HepG2 (cell line): ENCODE results near the gene MLLT10. TPM values are rescaled to one million over a fixed set of nuclear protein-coding genes. Genes with fewer than 3 reads are reported as not detected.

Experiments used
- ATAC-seq: fragments of 200-7000 bp; cut with Tn5 transposase; 3 replicates; pipeline ENCODE4 v1.9.1; 2020; ENCODE audit warnings: mild to moderate bottlenecking, moderate library complexity
- BruUV-seq: library from RNA; stranded (reverse); fragments of 400-500 nt; replicated peaks from 2 replicates; lab custom pipeline; 2021; lab: Mats Ljungman, UMichigan
- CTCF ChIA-PET: fragments of 300-600 bp; formaldehyde crosslinking; extraction: SDS; loops from one replicate; lab custom pipeline; 2021; ENCODE audit warnings: low total read pairs, inconsistent platforms, low intra/inter-chr PET ratio; lab: Yijun Ruan, JAX
- POLR2A ChIA-PET: fragments of 350-600 bp; sonication (Branson Sonifier 250); formaldehyde crosslinking; loops from one replicate; lab custom pipeline; 2020; ENCODE audit warnings: antibody characterized with exemption, inconsistent platforms; lab: Yijun Ruan, JAX
- DNase-seq: peaks from one replicate; pipeline ENCODE4 v3.0.0-alpha.2; 2015; ENCODE audit warnings: low spot score
- FAIRE-seq: peaks from 3 replicates; lab custom pipeline; 2011; peaks lifted over from hg19 to GRCh38; lab: Jason Lieb, UNC
- H2AFZ ChIP-seq: one replicate; pipeline ENCODE4 v1.6.1; 2011; ENCODE audit warnings: low read length, inconsistent platforms
- H3K27ac ChIP-seq: fragments of 300-600 bp; 3 replicates; pipeline ENCODE4 v1.8.0; 2011; ENCODE audit warnings: mixed run types, mild to moderate bottlenecking, mixed read lengths, low read length, inconsistent platforms; ENCODE audit not compliant: insufficient read depth; ENCODE audit errors: extremely low read length
- H3K27me3 ChIP-seq, 2 experiments: fragments of 200-600 bp in 1 of 2; 2 replicates in 1 of 2; 3 replicates in 1 of 2; pipeline versions ENCODE4 v1.6.0 to v1.8.0; 2011; ENCODE audit warnings: low read length in 2 of 2, mild to moderate bottlenecking in 2 of 2, moderate library complexity in 2 of 2, inconsistent platforms in 1 of 2; ENCODE audit not compliant: insufficient read depth in 2 of 2, control insufficient read depth in 1 of 2
- H3K36me3 ChIP-seq, 2 experiments: fragments of 200-600 bp in 1 of 2; replicated peaks in 1 of 2; 2 replicates in 1 of 2; 3 replicates in 1 of 2; pipeline versions ENCODE4 v1.5.1 to v1.8.0; 2011; ENCODE audit warnings: low read length in 2 of 2, inconsistent platforms in 1 of 2; ENCODE audit not compliant: insufficient read depth in 2 of 2, control insufficient read depth in 1 of 2
- H3K4me1 ChIP-seq: 2 replicates; pipeline ENCODE4 v1.5.1; 2012; ENCODE audit warnings: low read length, inconsistent platforms; ENCODE audit not compliant: insufficient read depth
- H3K4me2 ChIP-seq: 2 replicates; pipeline ENCODE4 v1.6.0; 2011; ENCODE audit warnings: low read depth, low read length, inconsistent platforms
- H3K4me3 ChIP-seq, 3 experiments: fragments of 200-600 bp in 1 of 3; sonication (generic), shearing (Covaris generic) in 1 of 3; replicated peaks in 1 of 3; 2 replicates each; pipeline ENCODE4 v1.5.1; 2011 to 2016; ENCODE audit warnings: low read length in 3 of 3, inconsistent platforms in 2 of 3, low read depth in 2 of 3, mild to moderate bottlenecking in 2 of 3, control low read depth in 1 of 3, mixed read lengths in 1 of 3; ENCODE audit not compliant: insufficient read depth in 1 of 3
- H3K79me2 ChIP-seq: one replicate; pipeline ENCODE4 v1.6.1; 2011; ENCODE audit warnings: low read length, inconsistent platforms; ENCODE audit not compliant: insufficient read depth
- H3K9ac ChIP-seq: 2 replicates; pipeline ENCODE4 v1.6.0; 2011; ENCODE audit warnings: mild to moderate bottlenecking, low read depth, low read length, inconsistent platforms; ENCODE audit not compliant: insufficient read depth
- H3K9me3 ChIP-seq: 2 replicates; pipeline ENCODE4 v1.5.1; 2012; ENCODE audit warnings: mild to moderate bottlenecking, low read length
- H4K20me1 ChIP-seq: 2 replicates; pipeline ENCODE4 v1.6.0; 2011; ENCODE audit warnings: inconsistent platforms, mild to moderate bottlenecking, low read length, moderate library complexity; ENCODE audit not compliant: insufficient read depth
- ATRX ChIP-seq: sonication (generic); formaldehyde crosslinking; IDR thresholded peaks from 2 replicates; pipeline ENCODE4 v1.4.0; 2020; ENCODE audit warnings: missing genetic modification reagents, borderline replicate concordance
- BCL6 ChIP-seq: IDR thresholded peaks from 2 replicates; pipeline ENCODE4 v1.6.1; 2016; ENCODE audit warnings: missing genetic modification reagents, missing compliant biosample characterization
- FOXP1 ChIP-seq, 2 experiments: fragments of 450-650 bp in 1 of 2; IDR thresholded peaks; 2 replicates each; pipeline ENCODE4 v1.6.1; 2017 to 2018; ENCODE audit warnings: antibody characterized with exemption in 1 of 2
- NFIC ChIP-seq: IDR thresholded peaks from 2 replicates; pipeline ENCODE4 v1.6.1; 2012; ENCODE audit warnings: mild to moderate bottlenecking, low read length, inconsistent platforms
- RBAK ChIP-seq: sonication (generic); formaldehyde crosslinking; IDR thresholded peaks from 2 replicates; pipeline ENCODE4 v1.5.1; 2020; ENCODE audit warnings: mild to moderate bottlenecking, missing genetic modification reagents
- SALL2 ChIP-seq: sonication (generic); formaldehyde crosslinking; IDR thresholded peaks from 2 replicates; pipeline ENCODE4 v1.8.1; 2023; ENCODE audit warnings: mild to moderate bottlenecking, missing genetic modification reagents, inconsistent platforms
- TFDP2 ChIP-seq: sonication (generic); formaldehyde crosslinking; IDR thresholded peaks from 2 replicates; pipeline ENCODE4 v1.4.0; 2020; ENCODE audit warnings: missing genetic modification reagents
- ZBTB1 ChIP-seq: sonication (generic); formaldehyde crosslinking; IDR thresholded peaks from 2 replicates; pipeline ENCODE4 v1.4.0; 2020; ENCODE audit warnings: missing genetic modification reagents, borderline replicate concordance
- ZNF607 ChIP-seq: sonication (generic); formaldehyde crosslinking; IDR thresholded peaks from 2 replicates; pipeline ENCODE4 v1.5.1; 2020; ENCODE audit warnings: missing genetic modification reagents, mild to moderate bottlenecking, borderline replicate concordance
- ZNF616 ChIP-seq: sonication (generic); formaldehyde crosslinking; IDR thresholded peaks from 2 replicates; pipeline ENCODE4 v1.5.0; 2020; ENCODE audit warnings: low read depth, mild to moderate bottlenecking, missing genetic modification reagents
- WGBS: methylation state at CpG from one replicate; pipeline ENCODE4 v1.1.6; 2017; ENCODE audit warnings: low lambda C conversion rate; 5-methylcytosine and 5-hydroxymethylcytosine counted together
- in situ Hi-C: cut with HindIII; loops from 2 replicates; pipeline ENCODE4 v1.10.0; 2017; ENCODE audit warnings: low pct_unique_long_range_greater_than_20kb; ENCODE audit not compliant: extremely low pct_ligation_motif_present
- intact Hi-C: fragments of 100-400 bp; cut with micrococcal nuclease; formaldehyde crosslinking; loops from one replicate; pipeline ENCODE4 v1.10.0; 2022; ENCODE audit not compliant: unreplicated experiment
- polyA plus RNA-seq, 8 experiments: library from polyadenylated mRNA; depleted of rRNA in 3 of 8; stranded (reverse) in 7 of 8; unstranded in 1 of 8; fragments of >200 nt; fragmentation: Illumina TruSeq in 4 of 8; extraction: Trizol in 4 of 8; gene quantifications; 2 replicates each; pipeline versions ENCODE4 v1.2.1 to v1.2.3, GENCODE V29; 2011 to 2016; ENCODE audit warnings: low read depth in 4 of 8, missing spikeins in 1 of 8, mixed read lengths in 1 of 8; ENCODE audit not compliant: insufficient read depth in 1 of 8
- total RNA-seq, 5 experiments: library from RNA; depleted of rRNA; stranded (reverse); fragments of >200 nt; fragmentation: Illumina TruSeq; extraction: Trizol; gene quantifications; 2 replicates each; pipeline ENCODE4 v1.2.3, GENCODE V29; 2016; ENCODE audit warnings: low read depth in 1 of 5

Gene MLLT10
- total and polyA plus RNA-seq, 2 of the 13 experiments (the other 11 are each of a cell fraction or from before 2014, with no cell fraction given), result 51.3 to 84.1 TPM

GRCh38 chr10:21511095-21511570 lies 22.9 kb upstream of the MLLT10 start:
- H4K20me1 ChIP-seq, result no peaks in the 10 kb centered on the region
- TF ChIP-seq BCL6 (CRISPR knock-in tag) (0 out of 2 replicates have a peak, but pooled peaks have one; percentile 31), TFDP2 (CRISPR knock-in tag) (no peak), ATRX (no peak), ZBTB1 (CRISPR knock-in tag) (no peak), NFIC (0 out of 2 replicates have a peak, but pooled peaks have one; percentile 28), ZNF616 (CRISPR knock-in tag) (no peak), SALL2 (CRISPR knock-in tag) (no peak), FOXP1 (IDR thresholded peaks at IDR 0.05) (no peak), FOXP1 (CRISPR knock-in tag; IDR thresholded peaks at IDR 0.05) (peak; percentile 26; the same call in 1 of the 2 replicates), ZNF607 (CRISPR knock-in tag) (no peak), RBAK (CRISPR knock-in tag) (no peak)
- H3K4me3 ChIP-seq, result no peak overlapping the region; a peak in 1 of 6 replicates
- no peaks in the 10 kb centered on the region for H3K36me3 ChIP-seq
- H3K9ac ChIP-seq, result no peak overlapping the region
- in situ Hi-C loops (loop anchor here (25.0 kb wide), 1 partner anchor 801 kb away; the partner anchor contains the start of genes BMI1 and COMMD3), intact Hi-C loops (no loop called here)
- H3K27ac ChIP-seq, result peak overlapping the region; percentile 39
- BruUV-seq, result no TSS peak
- ChIA-PET CTCF (no interaction called here), POLR2A (interaction anchor here (1.5 to 2.7 kb wide), 3 partner anchors 14 to 16 kb away, joined by 3 to 33 read pairs (median 18); partner anchors contain the start of gene SKIDA1)
- no peak for FAIRE-seq
- no peak for DNase-seq
- peaks cover 93% of the 10 kb centered on the region for H3K4me1 ChIP-seq
- H3K9me3 ChIP-seq, result no peaks in the 10 kb centered on the region
- H3K27me3 ChIP-seq, result no peaks in the 10 kb centered on the region
- H3K79me2 ChIP-seq, result no peaks in the 10 kb centered on the region
- ATAC-seq, result no peak
- 78% methylated on average over 2 of the region's 2 CpGs for WGBS
- peak overlapping the region; percentile 59 for H3K4me2 ChIP-seq
- H2AFZ ChIP-seq, result no peak overlapping the region
